Islet precursor cell (in vitro differentiated cells): ENCODE results near the gene CEP112.
A peak's percentile ranks its signal among the peaks of the same experiment; 100 is the strongest.

ENCODE experiments used
- DNase-seq: peaks from one replicate; pipeline ENCODE4 v3.0.0-alpha.2; 2018

CEP112 gene

GRCh38 chr17:65666876-65667321, 525.0 kb downstream of the CEP112 start:
- no peak for DNase-seq

DNA sequence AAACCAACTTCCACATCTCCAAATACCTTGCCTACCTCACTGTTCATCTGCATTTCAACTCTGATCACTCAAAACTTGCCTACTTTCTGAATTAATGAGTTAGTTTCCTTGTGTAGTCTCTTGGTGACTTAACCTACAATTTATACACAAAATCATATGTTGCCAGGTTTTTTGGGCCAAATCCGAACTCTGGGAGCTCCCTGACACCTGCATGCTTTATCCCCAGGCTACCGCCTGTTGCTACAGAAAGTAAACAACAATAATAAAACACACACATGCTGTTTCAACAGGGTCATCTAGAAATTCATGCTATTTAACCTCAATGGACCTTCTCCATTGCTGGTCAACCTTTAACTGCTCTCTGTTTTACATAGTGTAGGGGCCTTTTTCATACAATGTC, 526.0 kb downstream of the CEP112 start:
- DNase-seq: no peak

- no peak for DNase-seq
Observed at GRCh38 chr17:65664696-65665095, 527.2 kb downstream of the CEP112 start.

DNA sequence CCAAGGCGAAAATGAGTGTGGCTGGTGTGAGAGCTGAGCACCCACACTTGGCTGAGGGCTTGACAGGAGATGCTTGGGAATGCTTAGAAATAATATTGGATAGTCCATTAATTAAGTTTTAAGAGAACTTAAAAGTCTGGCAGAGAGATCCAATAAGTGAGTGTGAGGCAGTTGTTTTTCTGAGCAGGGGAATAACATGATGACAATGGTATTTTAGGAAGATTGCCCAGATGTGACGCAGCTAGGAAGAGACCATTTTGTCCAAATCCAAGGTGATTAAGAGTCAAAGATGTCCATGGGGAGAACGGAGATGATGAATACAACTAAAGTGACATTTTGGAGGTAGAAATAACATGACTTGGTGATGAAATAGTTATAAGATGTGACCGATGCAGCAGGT, 527.7 kb downstream of the CEP112 start:
- DNase-seq: no peak

DNA sequence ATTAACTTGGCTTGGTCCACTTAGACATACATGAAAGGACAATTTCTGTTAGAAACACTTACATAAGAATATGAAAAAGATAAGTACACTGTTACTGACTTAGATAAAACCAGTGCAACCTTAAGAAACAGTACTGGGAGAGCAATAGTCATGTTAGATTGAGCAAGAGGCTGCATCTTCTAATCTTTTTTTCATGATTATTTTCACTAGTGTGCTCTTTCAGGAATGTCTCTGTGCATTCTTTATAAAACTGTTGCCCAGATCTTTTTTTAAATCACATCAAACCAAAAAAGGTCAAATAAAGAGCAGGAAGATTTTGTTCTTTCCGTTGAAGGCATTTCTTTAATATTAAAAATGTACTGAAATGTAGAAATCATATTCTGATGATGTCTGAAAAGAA, 529.7 kb downstream of the CEP112 start:
- DNase-seq: no peak

- no peak for DNase-seq
Observed at GRCh38 chr17:65660947-65661346, 531.0 kb downstream of the CEP112 start.

DNA sequence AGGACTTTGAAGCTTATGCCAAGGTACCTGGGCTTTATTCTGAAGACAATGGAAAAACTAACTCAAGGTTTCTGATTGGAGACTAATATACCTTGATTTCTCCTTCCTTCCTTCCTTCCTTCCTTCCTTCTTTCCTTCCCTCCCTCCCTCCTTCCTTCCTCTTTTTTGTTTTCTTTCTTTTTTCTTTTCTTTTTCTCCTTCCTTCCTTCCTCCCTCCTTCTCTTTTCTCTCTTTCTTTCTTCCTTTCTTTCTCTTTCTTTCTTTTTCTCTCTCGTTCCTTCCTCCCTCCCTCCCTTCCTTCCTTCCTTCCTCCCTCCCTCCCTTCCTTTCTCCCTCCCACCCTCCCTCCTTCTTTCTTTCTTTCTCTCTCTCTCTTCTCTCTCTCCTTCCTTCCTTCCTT, 531.9 kb downstream of the CEP112 start:
- DNase-seq: no peak

- no peak for DNase-seq
Observed at GRCh38 chr17:65659512-65659911, 532.4 kb downstream of the CEP112 start.

GRCh38 chr17:65657251-65657828, 534.6 kb downstream of the CEP112 start:
- DNase-seq: no peak

- DNase-seq: no peak
Observed at GRCh38 chr17:65656390-65657250, 535.3 kb downstream of the CEP112 start.

DNA sequence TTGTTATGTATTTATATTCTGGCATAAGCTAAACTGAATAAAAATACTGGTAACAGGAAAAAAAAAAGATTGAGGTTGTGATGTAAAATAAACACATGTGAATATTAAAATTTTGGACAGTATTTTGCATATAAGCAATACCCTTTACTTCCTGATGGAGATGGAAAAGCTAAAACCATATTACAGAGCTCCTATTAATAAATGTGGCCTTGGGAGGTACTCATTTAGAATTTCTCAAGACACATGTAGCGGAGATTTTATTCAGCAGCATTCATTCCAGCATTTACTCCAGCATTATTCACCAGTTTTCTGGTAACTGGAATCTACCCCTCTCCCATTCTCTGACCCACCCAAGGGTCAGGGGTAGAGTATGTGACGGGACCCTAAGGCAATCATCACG, 536.2 kb downstream of the CEP112 start:
- no peak for DNase-seq

- no peak for DNase-seq
Observed at GRCh38 chr17:65644545-65644944, 547.4 kb downstream of the CEP112 start.

DNA sequence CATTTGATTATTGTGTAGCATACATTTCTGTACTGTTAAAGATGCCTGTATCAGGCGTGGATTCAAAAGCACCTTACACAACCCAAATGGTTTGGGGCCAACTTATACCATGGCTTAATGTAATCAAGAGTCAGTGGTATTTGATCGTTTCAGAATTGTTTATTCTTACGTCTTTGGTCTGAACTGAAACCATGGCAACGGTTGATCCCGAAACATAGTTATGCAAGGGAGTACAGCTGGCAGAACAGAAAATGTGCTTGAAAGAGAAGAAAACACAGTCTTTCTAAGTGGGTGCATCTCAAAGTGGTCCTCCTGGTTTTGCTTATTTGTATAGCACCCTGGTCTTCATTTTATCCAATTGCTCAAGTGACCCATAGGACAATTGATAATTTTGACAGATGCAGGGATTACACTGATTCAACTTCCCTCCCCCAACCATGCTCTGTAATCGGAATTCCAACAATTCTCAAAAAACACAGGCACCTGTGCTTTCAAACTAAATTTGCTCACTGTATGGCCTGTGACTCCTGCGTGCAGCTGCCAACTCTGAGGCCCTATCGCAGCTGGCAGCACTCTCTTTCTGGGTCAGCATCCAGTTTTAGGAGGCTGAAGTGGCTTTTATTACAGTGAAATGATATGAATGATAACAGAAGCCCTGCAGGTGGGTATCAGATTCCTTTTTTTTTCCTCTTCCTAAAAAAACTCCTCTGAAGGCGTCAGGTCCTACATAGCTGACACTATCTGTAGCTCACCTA, 553.5 kb downstream of the CEP112 start:
- DNase-seq: no peak

GRCh38 chr17:65637786-65638185, 554.1 kb downstream of the CEP112 start:
- no peak for DNase-seq

GRCh38 chr17:65634533-65634932, 557.4 kb downstream of the CEP112 start:
- no peak for DNase-seq

GRCh38 chr17:65633988-65634387, 557.9 kb downstream of the CEP112 start:
- DNase-seq: no peak

- peak; percentile 2 for DNase-seq
Observed at GRCh38 chr17:65633146-65633881, 558.6 kb downstream of the CEP112 start.

DNA sequence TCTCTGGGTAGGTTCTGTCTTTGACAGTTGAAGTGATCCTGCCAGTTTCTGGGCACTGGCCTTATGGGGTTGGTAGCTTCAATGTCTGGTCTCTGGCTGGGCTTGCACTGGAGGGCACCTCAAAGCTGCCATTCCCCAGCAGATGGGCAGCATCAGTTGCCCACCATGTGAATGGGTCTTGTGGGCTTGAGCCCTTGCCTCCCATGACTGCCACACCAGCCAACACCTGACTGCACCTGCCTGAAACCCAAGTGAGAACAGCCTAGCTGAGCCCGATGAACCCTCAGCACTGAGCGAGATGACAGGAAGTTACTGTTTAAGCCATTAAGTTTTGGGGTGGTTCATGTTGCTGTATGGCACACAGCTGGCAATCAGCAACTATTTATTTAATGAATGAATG, 561.4 kb downstream of the CEP112 start:
- DNase-seq: peak; percentile 46

DNA sequence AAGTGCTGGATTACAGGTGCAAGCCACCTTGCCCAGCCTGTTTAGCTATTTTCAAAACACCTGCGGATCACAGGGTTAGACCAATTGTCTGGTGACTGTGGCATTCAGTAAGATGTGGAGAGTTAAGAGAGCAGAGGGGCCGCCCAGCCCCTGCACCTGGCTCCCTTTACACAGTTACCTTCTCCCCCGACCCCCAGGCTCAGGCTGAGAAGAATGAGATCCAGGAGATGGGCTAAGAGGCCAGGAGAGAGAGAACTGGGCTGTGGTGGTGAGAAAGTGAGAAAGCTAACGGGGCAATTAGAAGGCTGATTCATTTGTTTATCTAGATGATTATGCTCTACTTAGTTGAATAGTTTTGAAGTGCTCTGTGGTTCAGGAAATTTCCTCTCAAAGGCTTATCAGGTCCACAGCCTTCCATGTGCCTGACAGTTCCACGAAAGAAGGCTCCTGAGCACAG, 562.7 kb downstream of the CEP112 start:
- DNase-seq: peak; percentile 55

DNA sequence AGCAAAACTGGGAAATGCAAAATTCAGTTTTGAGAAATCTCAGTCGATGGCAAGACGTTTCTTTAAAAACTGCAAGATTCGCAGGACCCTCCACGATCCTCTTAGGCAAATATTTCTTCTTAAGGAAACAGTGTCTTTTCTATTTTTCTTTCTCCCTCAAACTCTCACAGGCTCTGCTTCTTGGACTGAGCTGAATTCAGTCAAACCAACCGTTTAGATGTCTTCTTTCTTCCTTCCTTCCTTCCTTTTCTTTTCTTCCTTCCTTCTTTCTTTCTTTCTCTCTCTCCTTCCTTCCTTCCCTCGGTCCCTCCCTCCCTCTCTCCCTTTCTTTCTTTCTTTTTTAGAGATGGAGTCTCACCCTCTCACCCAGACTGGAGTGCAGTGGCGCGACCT, 563.3 kb downstream of the CEP112 start:
- DNase-seq: no peak

- peak; percentile 57 for DNase-seq
Observed at GRCh38 chr17:65627891-65628643, 563.9 kb downstream of the CEP112 start.

GRCh38 chr17:65627108-65627507, 564.8 kb downstream of the CEP112 start:
- peak; percentile 36 for DNase-seq
